Stimulated activated CD8-positive, alpha-beta memory T cell treated with anti-CD3 and anti-CD28 coated beads, Interleukin-4, amount 100 ng/mL, for 1 hour (primary cell): ENCODE measurements around the gene RHBDD3.
A peak's percentile ranks its signal among the peaks of the same experiment; 100 is the strongest.

ENCODE experiments used
- DNase-seq, 2 donors: peaks; one replicate each; pipeline ENCODE4 v3.0.0-alpha.2; 2020; ENCODE audit warnings: low read depth in 2 of 2, low spot score in 1 of 2

RHBDD3 gene

GRCh38 chr22:29267858-29268510 is at the start of gene RHBDD3, which contains the start of gene EWSR1:
TSS of gene RHBDD3 (minus strand) at chr22:29267981. CDS start at chr22:29265626, 2,355 bp downstream.
TSS of gene EWSR1 (plus strand) at chr22:29268268. CDS start at chr22:29268337, 69 bp downstream.
- peak; percentile 94 for DNase-seq

GRCh38 chr22:29316141-29316828 is 48.5 kb upstream of the RHBDD3 start:
- DNase-seq, result no peak

DNA sequence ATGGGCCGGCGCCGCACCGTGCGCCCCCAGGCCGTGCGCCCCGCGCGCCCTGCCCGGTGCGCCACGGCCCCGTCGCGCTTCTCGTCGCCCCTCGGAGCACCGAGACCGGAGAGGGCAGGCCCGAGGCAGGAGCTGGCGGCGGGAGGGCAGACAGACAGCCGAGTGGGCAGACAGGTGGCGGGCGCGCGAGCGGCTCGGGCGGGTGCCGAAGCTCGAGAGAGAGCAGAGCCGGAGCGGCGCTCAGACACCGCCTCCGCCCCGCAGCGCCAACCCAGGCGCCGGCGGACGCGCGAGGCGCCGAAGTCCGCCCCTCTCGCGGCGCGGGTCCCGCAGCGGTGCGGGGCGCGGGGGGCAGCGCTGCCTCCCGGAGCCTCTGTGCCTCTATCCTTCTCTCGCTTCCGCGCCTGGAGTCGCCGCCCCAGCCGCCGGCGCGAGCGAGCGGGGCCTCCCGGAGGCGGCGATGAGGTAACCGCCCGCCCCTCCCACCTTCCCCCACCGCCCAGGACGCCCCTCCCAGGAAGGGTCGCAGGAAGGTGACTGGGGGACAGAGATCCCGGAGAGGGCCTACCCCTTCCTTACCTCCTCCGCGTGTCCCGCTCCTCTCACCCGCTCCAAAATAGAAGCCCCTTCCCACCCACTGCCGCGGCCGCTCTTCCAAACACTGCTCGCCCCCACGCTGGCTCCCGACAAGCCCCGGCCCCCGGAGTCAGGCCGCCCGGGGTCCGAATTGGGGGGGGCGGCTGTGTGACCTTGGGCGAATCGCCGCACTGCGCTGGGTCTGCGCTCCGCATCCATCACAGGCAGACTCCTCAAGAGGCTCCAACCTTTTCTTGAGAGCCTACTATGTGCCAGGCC is 47.7 kb upstream of the RHBDD3 start, which contains the start of gene RASL10A:
TSS of gene RASL10A (minus strand) at position 412 of the 855 bp plus-strand sequence. CDS start 451 bp downstream, outside the sequence.
- no peak for DNase-seq

- no peak for DNase-seq
Observed at GRCh38 chr22:29314537-29315285, 46.9 kb upstream of the RHBDD3 start.

GRCh38 chr22:29313576-29314466 is 46.0 kb upstream of the RHBDD3 start:
- no peak for DNase-seq

- no peak for DNase-seq
Observed at GRCh38 chr22:29313126-29313575, 45.4 kb upstream of the RHBDD3 start.

DNA sequence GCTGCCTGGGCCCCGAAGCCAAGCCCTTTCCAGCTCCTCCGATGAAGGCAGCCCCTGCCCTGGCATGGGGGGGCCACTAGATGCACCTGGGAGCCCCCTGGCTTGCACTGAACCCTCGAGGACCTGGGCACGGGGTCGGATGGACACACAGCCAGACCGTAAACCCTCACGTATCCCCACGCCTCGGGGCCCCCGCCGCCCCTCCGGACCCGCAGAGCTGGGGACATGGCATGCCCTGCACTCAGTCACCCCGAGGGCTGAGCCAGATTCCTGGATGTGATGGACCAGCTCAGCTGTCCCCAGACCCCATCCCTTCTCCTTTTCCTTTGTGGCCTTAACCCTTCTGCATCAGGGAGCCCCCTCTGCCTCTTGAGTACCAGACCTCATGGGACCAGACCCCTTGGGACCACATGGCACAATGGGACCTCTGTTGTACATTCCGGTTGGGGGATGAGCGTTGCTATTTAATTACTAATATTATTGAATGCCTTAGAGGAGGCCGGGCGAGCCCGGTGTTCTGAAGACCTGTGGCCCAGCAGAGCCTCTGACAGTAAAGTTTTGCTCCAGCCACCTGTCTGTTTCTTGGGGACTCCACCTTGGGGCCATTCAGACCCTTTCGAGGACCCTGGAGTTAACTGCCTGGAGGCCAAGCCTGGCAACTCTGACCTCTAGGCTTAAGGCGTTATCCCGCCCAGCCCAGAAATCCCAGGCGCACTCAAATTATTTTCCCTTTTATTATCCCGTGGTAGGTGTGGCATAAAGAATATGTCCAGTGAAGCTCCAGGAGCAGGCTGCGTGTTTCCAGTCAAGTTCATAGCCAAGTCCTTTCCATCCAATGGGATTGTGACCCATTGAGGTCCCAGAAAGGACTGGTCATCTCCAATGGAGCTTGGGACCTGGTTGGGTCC is 44.7 kb upstream of the RHBDD3 start:
- DNase-seq, result no peak

GRCh38 chr22:29311464-29312217 is 43.9 kb upstream of the RHBDD3 start:
- no peak for DNase-seq

DNA sequence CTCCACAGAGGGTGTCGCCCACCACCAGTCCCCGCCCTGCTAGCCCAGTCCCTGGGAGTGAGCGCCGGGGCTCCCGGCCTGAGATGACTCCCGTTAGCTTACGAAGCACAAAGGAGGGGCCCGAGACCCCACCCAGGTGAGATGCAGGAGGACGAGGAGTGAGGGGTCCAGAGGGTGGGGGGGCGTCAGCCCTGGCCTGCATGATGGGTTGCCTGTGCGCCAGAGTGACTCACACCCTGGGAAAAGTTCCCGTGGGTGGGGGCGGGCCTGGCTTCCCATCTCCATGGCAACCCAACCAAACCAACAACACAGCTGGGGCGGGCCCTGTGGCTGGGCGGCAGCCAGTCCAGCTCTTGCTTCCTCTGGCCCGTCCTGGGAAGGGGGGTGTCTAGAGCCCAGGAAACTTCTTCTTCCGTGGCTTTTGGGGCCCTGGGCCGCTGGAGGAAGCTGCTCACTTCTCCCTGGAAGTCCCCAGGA is 43.1 kb upstream of the RHBDD3 start:
- peak in 1 of 2 donors; percentile 22 for DNase-seq

GRCh38 chr22:29310065-29310862 is 42.5 kb upstream of the RHBDD3 start:
- no peak for DNase-seq

- no peak for DNase-seq
Observed at GRCh38 chr22:29309332-29310064, 41.7 kb upstream of the RHBDD3 start.

- DNase-seq, result no peak
Observed at GRCh38 chr22:29308791-29309262, 41.0 kb upstream of the RHBDD3 start.

GRCh38 chr22:29308148-29308790 is 40.5 kb upstream of the RHBDD3 start:
- DNase-seq, result no peak

GRCh38 chr22:29307596-29308147 is 39.9 kb upstream of the RHBDD3 start:
- DNase-seq, result no peak

DNA sequence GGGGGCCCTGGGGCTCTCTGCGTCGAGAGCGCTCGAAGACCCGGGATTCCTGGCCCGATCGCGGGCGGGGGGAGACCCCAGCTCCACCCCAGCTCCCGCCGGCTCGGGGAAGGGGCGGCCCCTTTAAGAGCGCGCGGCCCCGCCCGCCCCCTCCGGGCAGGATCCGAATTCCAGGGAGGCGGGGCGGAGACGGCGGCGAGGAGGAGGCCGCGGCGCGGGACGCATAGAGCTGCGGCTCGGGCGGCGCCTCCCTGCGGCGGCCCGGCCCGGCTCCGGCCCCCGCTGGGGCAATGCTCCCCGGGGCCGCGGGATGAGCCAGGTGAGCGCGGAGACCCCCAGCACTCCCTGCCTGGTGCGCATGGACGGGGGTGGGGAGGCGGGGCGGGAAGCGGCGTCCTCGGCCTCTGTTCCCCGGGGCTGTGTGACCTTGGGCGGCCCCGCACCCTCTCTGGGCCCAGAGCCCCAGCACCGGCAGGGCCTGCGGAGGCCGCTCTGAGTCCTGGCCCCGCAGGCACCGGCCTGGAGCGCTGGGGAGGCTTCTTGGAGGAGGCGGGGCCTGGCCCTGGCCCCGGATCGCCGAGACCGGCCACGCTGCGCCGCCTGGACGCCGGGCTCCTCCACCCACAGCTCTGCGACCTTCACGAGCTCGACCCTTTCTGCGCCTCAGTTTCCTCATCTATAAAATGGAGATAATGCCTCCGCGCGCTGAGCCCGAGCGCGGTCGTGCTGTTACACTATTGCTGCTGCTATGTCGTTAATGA is 39.2 kb upstream of the RHBDD3 start:
- DNase-seq, result no peak
